AG09309 (cell line): ENCODE results near the gene ANKRD1.
"Not testable (repeated sequence)": the region's sequence is repeated elsewhere in the genome, so short reads cannot be mapped to it uniquely, and the experiment has no call there.

Source experiments
- DNase-seq: peaks from one replicate; pipeline ENCODE4 v3.0.0-alpha.2; 2010; ENCODE audit warnings: low read depth
- H3K4me3 ChIP-seq: 2 replicates; pipeline ENCODE4 v1.5.1; 2011; ENCODE audit warnings: mild to moderate bottlenecking, low read depth, low read length, moderate library complexity; ENCODE audit not compliant: control insufficient read depth
- CTCF ChIP-seq: IDR thresholded peaks from 2 replicates; pipeline ENCODE4 v1.5.1; 2011; ENCODE audit warnings: mild to moderate bottlenecking, low read depth, low read length, inconsistent platforms; ENCODE audit not compliant: insufficient read depth, control insufficient read depth; ENCODE audit errors: missing control alignments

The ANKRD1 gene

GRCh38 chr10:90912174-90912573, 8.7 kb downstream of the ANKRD1 start:
- TF ChIP-seq CTCF: no peak
- no peak for DNase-seq
- no peak overlapping the region for H3K4me3 ChIP-seq

GRCh38 chr10:90911133-90912051, 9.5 kb downstream of the ANKRD1 start:
- TF ChIP-seq CTCF: peak; percentile 82
- no peak overlapping the region for H3K4me3 ChIP-seq
- no peak for DNase-seq

GRCh38 chr10:90906596-90906995, 14.3 kb downstream of the ANKRD1 start:
- H3K4me3 ChIP-seq: no peak overlapping the region
- TF ChIP-seq CTCF: no peak
- no peak for DNase-seq

- DNase-seq: no peak
- no peak overlapping the region for H3K4me3 ChIP-seq
- no peak for TF ChIP-seq CTCF
Measured at GRCh38 chr10:90905925-90906324, 15.0 kb downstream of the ANKRD1 start.

GRCh38 chr10:90896916-90897315, 24.0 kb downstream of the ANKRD1 start:
- H3K4me3 ChIP-seq, DNase-seq: not testable (repeated sequence)

- no peak overlapping the region for H3K4me3 ChIP-seq
- TF ChIP-seq CTCF: no peak
- DNase-seq: no peak
Measured at GRCh38 chr10:90893190-90893589, 27.7 kb downstream of the ANKRD1 start.

- DNase-seq: no peak
- TF ChIP-seq CTCF: no peak
- no peak overlapping the region for H3K4me3 ChIP-seq
Measured at GRCh38 chr10:90890347-90890746, 30.5 kb downstream of the ANKRD1 start.
